ENCODE data around the gene ADIRF.
"Not testable (repeated sequence)": the region's sequence is repeated elsewhere in the genome, so short reads cannot be mapped to it uniquely, and the experiment has no call there.

The ADIRF gene

DNA sequence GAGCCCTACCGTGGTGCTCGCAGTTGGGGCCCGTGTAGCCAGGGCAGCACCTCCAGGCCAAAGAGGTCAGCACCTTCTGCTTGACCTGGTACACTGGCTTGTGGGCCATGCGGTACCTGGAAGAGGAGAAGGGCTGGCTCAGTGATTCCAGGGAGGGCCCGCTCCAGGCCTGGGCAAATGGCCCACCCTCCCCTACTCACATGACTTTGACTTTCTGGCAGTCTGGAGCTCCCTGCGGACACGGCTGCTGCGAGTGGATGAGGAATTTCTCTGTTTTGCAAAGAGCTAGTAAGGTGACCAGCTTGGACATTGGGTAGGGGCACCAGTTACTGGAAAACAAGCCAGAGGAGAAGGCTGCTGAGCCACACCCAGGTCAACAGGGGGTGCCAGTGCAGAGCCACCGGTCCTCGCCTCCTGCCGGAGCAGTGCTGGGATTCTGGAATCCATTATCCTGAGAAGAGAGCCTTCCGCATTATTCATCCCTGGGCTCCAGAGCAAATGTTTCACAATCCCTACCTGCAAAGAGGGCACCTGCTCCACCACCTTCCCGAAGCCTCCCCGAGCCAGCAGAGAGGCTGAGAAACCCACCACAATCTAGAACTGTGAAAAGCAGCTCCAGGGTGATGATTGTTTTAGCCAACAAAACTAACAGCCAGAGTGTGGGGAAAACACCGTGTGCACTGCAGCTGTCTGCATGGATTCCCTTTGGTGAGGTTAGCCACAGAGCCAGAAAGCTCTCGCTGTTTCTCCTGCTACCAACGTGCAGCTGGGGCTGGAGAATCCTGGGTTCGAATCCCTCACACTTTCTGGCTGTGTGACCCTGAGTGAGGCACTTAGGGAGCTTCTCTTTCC is 22.7 kb upstream of the ADIRF start:
- no peak for DNase-seq (ENCODE audit: low read depth in 3 of 3)

DNA sequence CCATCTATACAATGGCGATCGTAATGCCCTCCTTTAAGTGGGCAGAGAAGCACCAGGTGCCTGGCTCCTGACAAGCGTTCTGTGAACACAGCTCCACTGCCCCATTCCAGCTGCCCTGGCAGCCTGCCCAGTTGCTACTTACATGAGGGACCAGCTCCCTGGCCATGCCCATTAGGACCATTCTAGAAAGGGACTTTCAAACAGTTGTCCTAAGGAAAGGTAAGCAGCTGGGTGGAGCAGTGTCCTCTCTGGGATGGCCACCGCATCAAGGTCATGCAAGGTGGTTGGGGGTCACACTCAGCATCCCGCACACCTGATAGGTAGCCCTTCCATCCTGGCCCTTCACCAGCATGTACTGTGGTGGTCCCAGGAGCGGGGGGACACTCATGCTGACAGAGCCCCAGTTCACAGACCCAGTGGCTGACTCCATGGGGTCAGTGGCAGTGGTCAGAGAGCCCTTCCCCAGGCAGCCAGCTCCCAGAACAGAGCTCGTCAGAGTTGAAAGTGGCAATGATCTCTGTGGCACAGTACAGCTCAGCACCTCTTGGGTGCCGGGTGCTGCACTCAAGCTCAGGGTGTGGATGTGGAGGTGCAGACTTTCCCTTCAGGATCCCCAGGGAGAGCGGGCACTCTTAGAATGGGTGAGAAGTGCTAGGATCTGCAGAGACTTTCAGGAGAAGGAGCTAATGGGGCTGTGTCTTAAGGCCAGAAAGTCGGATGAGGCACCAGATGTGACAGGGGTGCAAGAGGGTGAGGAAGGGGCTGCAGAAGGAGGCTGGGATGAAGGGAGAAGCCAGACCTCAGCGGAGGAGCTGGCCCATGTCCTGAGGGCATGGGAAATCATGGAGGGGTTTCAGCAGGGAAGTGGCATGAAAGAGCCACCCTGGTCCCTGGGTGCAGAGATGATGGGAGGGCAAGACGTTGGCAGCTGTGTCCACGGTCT is 21.8 kb upstream of the ADIRF start:
- no peak for DNase-seq (ENCODE audit: low read depth in 3 of 3)

DNA sequence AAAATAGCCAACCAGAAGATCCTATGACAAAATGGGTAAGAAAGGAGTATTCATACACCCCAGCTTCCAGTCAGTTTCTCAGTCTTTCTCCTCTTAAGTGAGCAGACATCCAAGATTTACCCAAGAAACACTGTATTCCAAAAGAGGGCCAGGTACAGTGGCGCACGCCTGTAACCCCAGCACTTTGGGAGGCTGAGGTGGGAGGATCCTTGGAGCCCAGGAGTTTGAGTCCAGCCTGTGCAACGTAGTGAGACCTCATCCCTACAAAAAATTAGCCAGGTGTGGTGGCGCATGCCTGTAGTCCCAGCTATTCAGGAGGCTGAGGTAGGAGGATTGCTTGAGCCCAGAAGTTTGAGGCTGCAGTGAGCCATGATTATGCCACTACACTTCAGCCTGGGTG is 20.5 kb upstream of the ADIRF start:
- not testable (repeated sequence) for DNase-seq (ENCODE audit: low read depth in 3 of 3)

DNA sequence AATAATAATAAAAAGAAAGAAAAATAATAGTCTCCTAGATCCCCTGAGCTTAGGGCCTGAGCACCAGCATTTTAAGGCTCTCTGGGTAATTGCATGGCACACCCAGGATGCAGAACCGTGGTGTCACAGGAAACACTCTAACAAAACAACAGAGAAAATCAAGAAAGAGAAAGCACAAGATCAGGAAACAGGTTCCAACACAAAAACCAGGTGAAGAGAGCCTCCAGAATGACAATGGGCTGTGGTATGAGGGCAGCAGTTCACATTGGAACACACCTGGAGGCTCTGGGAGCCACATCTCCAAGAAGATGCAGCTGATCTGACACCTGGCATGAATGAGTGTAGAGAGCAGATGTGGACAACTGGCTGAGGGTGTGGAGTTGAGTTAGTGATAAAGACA is 17.9 kb upstream of the ADIRF start:
- no peak for DNase-seq (ENCODE audit: low read depth in 3 of 3)

DNA sequence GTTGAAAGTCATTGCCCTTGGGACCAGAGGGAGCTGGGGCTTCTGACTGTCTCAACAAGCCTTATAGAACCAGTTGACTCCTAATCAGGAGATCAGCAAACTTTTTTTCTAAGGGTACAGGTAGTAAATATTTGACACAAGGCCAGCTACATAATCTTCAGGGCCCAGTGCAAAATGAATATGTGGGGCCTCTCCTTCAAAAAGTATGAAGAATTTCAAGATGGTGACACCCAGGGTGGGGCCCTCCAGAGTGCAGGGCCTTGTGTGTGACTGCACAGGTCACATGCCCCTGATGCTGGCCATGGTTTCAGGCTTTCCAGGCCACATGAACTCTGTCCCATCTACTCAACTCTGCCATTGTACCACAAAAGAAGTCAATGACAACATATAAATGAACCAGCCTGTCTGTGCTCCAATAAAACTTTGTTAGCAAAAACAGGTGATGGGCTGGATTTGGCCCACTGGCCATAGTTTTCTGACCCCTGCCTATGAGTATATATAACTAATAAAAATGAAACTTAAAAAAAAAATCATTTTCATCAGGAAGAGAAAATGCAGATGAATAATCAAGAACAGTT is 17.0 kb upstream of the ADIRF start:
- no peak for DNase-seq (ENCODE audit: low read depth in 3 of 3)

DNA sequence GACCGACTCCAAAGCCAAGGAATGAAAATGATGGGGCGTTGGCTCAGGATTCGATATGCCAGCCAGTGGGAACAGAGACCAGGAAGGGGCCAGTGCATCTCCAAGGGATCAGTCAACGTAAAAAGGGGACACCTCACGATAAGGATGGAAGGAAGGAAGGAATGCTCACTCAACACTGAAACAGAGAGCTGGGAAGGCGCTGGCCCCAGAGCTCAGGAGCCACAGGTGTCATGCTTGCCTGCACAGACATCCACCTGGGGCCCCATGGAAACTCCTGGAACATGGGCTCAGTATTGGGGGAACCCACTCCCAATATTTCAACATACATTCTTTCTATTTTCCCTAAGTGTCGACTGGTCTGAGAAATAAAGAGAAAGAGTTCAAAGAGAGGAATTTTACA is 16.2 kb upstream of the ADIRF start:
- DNase-seq (ENCODE audit: low read depth in 3 of 3), result no peak

DNA sequence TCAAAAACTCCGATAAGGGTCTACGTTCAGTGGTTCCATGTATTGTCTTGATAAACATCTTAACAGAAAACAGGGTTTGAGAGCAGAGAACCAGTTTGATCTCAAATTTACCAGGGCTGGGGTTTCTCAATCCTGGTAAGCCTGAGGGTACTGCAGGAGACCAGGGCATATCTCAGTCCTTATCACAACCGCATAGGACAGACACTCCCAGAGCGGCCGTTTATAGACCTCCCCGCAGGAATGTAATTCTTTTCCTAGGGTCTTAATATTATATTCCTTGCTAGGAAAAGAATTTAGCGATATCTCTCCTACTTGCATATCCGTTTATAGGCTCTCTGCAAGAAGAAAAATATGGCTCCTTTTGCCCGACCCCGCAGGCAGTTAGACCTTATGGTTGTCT is 15.6 kb upstream of the ADIRF start:
- not testable (repeated sequence) for DNase-seq (ENCODE audit: low read depth in 3 of 3)

DNA sequence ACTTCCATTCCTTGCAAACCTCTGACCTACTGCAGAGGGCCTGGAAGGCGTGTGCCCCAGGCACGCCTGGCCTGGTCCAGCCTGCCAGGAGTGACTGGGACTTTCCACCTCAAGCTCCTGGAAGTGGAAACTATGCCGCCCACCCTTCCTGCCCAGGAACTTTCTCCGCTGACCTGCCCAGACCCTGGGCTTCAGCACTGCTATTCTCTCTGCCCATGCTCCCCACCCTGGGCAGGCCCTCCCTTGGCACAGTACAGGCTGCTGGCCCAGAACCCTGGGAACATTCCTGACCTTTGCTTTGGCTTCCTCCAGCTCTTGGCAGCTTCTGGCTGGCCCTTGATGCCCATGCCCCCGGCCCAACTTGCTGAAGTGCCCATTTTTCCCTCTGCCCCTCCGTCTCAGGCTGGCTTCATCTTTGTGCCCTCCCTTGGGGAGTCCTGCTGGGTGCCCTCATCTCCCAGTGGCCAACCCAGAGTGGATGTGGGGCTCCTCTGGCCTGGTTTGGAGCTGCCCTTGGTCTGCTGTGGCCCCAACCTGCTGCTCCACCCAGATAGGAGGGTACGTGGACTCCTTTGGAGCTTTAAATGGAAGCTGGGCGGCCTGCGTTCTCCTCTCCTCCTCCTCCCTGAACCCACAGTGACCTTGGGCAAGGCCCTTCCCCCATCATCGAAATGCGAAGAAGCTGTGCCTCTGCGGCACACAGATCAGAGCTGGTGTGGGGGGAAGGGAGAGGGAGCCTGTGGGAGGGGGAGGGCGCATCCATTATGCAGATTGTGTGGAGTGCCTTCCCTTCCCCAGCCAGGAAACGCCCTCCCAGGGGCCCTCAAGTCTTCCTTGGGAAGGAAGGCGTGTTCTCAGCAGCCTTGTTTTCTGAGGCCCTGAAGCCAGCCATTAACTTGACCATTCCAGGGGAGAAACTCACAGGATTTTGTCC is 14.3 kb upstream of the ADIRF start:
- no peak for DNase-seq (ENCODE audit: low read depth in 3 of 3)

DNA sequence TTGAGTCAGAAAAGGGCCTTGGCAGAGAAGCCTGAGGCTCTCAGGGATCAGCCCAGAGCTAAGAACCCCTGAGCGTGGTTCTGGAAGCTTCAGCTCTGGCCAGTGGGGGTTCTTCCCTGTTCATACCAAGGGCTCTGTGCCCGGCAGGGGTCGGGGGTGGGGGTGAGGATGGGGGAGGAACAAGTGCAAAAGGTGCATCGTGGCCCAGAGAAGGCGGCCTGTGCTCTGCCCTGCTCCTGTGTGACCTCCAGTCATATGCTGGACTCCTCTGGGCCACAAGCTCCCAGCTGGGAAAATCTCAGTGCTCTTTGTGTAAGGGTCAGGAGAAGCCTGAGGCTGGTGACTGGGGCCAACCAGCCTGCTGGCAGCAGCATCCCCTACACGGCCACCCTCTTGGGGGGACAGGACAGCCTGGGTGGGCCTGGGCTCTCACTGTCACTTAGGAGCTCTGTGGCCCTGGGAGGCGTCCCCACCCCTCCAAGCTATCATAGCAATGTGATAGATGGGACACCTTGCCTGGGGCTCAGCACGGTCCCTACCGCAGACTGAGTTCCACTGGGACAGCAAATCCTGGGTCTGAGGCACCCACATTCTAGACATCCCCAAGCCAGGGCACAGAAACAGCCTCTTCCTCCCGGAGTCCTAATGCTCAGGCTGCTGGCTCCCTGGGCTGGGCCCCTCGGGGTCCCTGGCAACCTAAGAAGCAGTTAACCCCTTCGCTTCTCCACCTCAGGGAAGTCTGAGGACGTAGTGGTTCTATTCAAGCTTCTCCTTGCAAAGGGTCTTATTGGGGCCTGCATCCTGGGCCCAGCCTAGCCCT is 13.4 kb upstream of the ADIRF start:
- no peak for DNase-seq (ENCODE audit: low read depth in 3 of 3)

DNA sequence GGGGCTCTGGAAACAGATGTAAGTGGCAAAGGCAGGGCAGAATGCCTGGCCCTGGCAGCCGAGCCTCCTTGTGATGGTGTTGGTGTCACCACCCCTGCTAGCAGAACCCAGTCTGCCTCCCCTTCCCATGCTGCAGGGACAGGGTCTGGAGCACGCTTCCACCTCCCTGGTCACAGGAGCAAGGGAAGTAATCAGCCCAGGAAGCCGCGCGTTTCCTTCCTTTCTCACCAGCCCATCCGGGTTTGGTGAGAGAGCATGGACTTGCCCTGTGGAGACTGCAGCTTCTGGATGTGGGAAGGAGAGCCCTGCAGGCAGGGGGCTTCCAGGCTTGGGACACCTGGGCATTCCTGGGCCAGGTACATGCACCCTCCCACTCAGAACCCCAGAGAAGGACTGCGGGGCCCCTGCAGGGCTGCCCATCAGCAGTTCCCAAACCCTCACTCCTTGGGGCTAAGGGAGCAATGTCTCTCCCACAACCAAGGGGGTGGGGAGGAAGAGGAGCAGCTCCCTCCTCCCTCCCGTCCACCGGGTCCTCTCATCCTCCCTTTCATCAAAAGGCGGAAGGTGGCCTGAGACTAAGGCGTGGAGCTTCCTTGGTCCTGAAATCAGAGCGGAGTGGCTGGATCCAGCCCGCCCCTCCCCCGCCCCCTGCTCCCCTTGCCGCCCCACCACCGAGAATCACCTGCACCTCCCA is 12.6 kb upstream of the ADIRF start:
- no peak for DNase-seq (ENCODE audit: low read depth in 3 of 3)

DNA sequence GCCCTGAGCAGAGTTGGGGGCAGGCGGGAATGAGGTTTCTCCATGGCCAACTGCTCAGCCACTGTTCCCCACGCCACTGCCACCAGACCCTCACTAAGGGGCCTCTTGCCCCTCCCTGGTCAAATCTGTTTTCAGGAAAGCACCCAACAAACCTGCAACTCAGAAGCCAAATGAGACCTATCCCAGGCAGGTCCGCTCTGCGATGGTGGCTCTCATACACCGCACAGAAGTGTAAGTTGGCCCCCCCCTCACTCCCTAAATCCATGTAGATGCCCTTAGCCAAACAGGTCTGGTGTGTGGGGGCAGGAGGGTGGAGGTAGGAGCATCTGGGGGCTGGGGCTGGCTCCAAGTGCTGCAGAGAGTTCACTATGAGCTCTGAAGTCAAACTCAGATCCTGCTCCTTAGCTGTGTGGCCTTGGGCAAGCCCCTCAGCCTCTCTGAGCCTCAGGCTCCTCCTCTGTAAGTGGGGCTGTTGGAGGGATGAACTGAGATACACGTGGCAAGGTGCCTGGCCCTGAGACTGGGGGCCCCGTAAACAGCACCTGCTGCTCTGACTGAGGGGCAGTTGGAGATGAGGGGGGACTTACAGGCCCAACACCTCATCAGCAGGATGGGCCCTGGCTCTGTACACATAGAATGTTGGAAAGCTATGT is 12.0 kb upstream of the ADIRF start:
- DNase-seq (ENCODE audit: low read depth in 3 of 3), result no peak

DNA sequence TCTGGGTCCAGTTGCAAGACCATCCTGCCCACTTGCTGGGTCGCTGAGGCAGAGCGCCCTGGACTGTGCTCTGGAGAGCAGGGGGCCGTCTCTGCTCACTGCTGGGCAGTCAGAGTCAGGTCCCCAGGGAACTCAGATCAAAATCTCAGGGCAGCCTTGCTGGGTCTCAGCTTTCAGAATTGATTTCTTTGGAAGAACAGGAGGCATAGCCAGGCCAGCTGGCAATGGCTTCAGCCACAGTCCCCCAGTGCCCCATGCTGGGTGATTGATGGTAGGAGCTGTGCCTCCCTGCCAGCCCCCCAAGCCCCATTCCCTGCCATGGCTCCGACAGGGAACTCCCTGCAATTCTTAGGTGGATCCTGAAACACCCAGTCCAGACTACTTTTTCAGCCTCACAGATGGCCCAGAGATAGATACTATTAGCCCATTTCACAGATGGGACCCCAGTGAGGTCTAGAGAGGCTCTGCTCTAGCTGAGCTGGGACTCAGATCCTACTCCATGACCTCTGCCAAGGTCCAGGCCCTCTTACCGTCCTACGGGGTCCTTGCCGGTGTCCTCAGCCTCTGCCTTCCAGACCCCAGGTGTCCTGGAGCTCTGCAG is 11.3 kb upstream of the ADIRF start:
- DNase-seq (ENCODE audit: low read depth in 3 of 3), result no peak

DNA sequence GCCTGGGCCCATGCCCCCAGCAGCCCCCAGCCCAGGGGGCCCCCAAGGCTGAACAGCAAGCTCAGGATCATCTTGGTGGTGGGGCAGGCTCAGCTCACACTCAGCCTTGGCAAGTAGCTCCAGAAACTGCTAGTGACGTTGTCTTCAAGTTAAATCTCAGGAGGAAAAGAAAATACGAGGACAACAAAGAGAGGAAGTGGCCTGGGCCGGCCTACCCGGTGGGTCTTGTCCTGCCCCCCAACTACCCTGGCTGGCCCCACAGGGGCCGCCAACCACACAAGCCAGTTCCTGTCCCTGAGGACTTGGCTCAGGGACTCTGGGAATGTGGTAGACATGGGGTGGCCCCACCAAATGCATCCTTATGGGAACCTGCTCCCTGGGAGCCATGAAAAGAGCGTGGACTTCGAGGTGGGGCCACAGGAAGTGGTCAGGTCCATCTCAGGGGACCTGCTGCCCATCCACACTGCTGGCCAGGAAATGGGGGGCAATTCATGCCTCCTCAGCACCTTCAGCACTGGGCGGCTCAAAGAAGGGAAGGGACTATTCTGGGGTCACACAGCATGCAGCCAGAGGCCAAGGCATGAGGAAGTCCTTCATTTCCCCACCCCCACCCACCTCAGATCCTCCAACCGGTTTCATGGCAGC is 10.7 kb upstream of the ADIRF start, which contains the start of gene MMRN2:
MMRN2 (minus strand) TSS at position 145 of the 645 bp plus-strand sequence; CDS start at position 71, 74 bp downstream.
- no peak for DNase-seq (ENCODE audit: low read depth in 3 of 3)

DNA sequence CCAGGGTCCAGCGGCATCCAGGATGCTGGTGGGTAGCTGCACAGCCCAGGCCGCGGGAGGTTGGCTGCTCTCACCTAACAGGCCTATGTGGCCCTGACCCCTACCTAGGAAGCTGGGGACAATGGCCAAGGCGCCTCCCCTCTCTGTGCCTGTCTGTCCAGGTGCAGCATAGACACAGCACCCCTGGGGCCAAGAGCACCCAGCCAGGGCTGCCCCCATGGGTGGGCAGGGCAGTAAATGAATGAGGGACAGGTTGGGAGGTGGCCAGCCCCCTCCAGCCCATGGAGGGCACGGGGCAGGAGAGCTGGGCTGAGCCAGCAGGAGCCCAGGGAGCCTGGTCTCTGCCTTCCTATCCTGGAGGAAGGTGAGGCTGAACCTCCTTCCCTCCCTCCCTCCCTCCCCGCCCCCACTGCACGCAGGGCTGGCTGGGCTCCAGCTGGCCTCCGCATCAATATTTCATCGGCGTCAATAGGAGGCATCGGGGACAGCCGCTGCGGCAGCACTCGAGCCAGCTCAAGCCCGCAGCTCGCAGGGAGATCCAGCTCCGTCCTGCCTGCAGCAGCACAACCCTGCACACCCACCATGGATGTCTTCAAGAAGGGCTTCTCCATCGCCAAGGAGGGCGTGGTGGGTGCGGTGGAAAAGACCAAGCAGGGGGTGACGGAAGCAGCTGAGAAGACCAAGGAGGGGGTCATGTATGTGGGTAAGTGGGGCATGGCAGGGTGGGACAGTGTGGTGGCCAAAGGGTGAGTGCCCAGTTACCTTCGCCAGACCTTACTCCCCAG is 10.0 kb upstream of the ADIRF start, which contains the start of gene SNCG:
SNCG (plus strand) TSS at position 484 of the 785 bp plus-strand sequence; CDS start at position 583, 99 bp downstream.
- no peak for DNase-seq (ENCODE audit: low read depth in 3 of 3)

DNA sequence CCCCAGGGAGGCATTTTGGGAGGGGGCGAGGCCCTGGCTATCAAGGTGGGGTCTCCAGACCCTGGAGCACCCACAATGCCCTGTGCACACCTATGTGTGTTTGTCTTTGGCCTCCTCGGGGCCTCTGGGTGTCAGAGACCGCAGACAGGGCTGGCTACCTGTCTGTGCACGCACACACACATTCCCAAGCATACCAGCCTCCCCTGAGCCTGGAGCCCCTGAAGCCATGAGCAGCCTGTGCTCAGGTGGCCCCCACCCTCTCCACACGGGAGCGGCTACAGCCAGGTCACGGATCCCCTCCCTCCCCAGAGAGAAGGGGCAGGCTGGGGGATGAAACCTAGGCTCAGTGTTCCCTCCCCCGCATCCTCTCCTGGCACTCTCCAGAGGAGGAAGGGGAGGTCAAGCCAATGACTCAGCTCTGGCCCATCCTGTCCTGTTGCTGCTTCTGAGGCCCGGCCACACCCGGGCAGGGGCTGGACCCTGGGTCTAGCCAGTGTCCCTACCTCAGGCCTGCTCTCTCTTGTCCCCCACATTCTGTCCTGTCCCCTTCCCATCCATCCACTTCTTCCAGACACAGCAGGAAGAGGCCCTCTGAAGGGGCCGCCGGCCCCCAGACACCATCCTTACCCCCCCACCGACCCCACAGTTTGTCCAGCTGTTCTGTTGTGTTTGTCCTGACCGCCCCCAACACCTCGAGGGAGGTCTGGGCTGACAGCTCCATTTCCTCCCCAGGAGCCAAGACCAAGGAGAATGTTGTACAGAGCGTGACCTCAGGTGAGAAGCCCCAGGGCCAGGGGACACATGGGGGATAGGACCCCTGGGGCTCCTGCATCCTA is 9.2 kb upstream of the ADIRF start:
- DNase-seq (ENCODE audit: low read depth in 3 of 3), result no peak

DNA sequence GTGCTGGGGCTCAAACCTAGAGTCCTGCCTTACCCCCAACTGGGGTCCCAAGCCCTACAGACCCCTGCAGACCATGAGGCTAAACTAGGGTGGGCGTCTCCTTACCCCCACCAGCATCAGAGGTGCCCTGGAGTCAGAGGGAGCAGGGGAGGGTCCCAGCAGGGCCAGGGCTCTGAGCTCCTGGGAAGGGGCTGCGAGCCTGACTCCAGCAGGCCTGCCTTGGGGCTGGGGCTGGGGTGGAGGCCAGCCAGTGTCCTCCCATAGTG is 8.6 kb upstream of the ADIRF start:
- DNase-seq (ENCODE audit: low read depth in 3 of 3), result no peak

Data from stimulated activated CD4-positive, alpha-beta T cell treated with anti-CD3 and anti-CD28 coated beads, TNF-alpha, amount 100 ng/mL, for 48 hours (primary cell).